Measurements from ENCODE around the gene TNS2.

Gene TNS2

DNA sequence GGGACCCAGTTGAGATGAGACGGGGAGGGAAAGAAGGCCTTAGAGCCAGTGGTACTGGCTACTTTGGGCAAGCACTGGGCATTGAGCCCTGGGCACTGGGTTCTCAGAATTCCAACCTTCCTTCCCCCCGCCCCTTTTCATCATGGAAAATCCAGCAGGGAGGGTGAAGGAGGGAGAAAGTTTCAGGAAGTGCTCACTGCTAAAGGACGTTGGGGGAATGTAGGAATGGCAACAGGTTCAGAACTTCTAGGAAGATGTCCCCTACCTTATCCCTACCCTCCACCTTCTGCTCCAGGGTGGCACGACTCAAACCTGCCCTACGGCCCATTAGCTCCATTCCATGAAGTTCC, 4.2 kb upstream of the TNS2 start:
- Histone ChIP-seq H3K4me3 (ENCODE audit: low read depth, low read length) (no peak overlapping the region), H3K4me1 (ENCODE audit: control insufficient read depth, insufficient read depth, low read length) (peaks cover 29% of the 10 kb centered on the region), H3K36me3 (ENCODE audit: control insufficient read depth in 2 of 2, insufficient read depth in 1 of 2, low read length in 2 of 2) (peaks cover 0 to 13% of the 10 kb centered on the region in 2 experiments; a peak in 1 of 3 replicates), H3K9me3 (ENCODE audit: control insufficient read depth, insufficient read depth, low read depth, low read length) (no peaks in the 10 kb centered on the region), H3K27ac (ENCODE audit: extremely low read depth, low read depth, low read length) (no peak overlapping the region)
- TF ChIP-seq ZNF837 (tag by site-specific recombination; IDR thresholded peaks at IDR 0.05) (no peak), BCL11B (tag by site-specific recombination; IDR thresholded peaks at IDR 0.05; ENCODE audit: low read depth) (no peak), ZNF624 (tag by site-specific recombination; IDR thresholded peaks at IDR 0.05) (no peak), ZNF280D (tag by site-specific recombination; IDR thresholded peaks at IDR 0.05) (no peak), SCRT2 (tag by site-specific recombination; IDR thresholded peaks at IDR 0.05) (peak; percentile 75), IKZF3 (tag by site-specific recombination; IDR thresholded peaks at IDR 0.05) (0 out of 2 replicates have a peak, but pooled peaks have one; percentile 13), SCRT1 (tag by site-specific recombination; IDR thresholded peaks at IDR 0.05; ENCODE audit: borderline replicate concordance) (peak; percentile 39; the same call in 1 of the 2 replicates)
- ChIA-PET CTCF (interaction anchor here (0.7 to 1.9 kb wide), 3 partner anchors 10 to 161 kb away, joined by 3 to 5 read pairs (median 4); no protein-coding TSS in a partner anchor), POLR2A (interaction anchor here (1.0 to 1.3 kb wide), 2 partner anchors 9 to 34 kb away, joined by 3 to 4 read pairs; partner anchors contain the start of gene SPRYD3)

DNA sequence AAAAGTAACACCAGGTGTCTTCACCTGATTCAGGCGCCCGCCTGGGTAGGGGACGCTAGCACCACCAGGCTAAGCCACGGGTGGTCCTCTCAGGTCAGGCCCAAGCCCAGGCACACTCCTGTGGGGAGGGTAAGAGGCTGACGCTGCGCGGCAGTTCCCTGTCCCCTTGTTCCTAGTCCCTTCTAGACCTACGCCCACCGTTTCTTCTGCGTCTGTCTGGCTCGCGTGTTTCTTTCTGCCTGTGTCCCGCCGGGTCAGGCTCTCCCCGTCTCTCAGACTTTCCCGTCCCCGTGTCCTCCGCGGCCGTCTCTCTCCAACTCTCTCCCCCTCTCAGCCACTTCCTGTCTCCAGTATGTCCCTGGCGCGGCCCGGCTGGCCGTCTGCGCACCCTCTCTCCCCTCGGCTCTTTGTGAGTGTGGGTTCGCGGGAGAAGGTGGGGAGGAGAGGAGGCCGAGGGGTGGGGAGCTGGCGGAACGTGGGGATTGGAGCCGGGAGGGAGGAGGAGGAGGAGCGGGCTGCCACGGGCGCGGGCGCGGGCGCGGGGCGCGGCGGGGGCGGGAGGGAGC, 3.1 kb upstream of the TNS2 start:
- ChIA-PET POLR2A (interaction anchor here (0.7 to 1.6 kb wide), 7 partner anchors 8 to 101 kb away, joined by 3 to 4 read pairs (median 4); partner anchors contain the start of gene SPRYD3), CTCF (interaction anchor here (0.6 to 2.4 kb wide), 10 partner anchors 8 to 783 kb away, joined by 3 to 16 read pairs (median 4); no protein-coding TSS in a partner anchor)
- H3K27ac ChIP-seq (ENCODE audit: extremely low read depth, low read depth, low read length): peak overlapping the region; percentile 84
- peak overlapping the region; percentile 65 for H3K4me3 ChIP-seq (ENCODE audit: low read depth, low read length)
- H3K36me3 ChIP-seq (ENCODE audit: control insufficient read depth in 2 of 2, insufficient read depth in 1 of 2, low read length in 2 of 2): peaks cover 0 to 9% of the 10 kb centered on the region in 2 experiments; a peak in 1 of 3 replicates
- H3K4me1 ChIP-seq (ENCODE audit: control insufficient read depth, insufficient read depth, low read length): peaks cover 29% of the 10 kb centered on the region
- no peaks in the 10 kb centered on the region for H3K9me3 ChIP-seq (ENCODE audit: control insufficient read depth, insufficient read depth, low read depth, low read length)
- TF ChIP-seq ZNF501 (tag by site-specific recombination; IDR thresholded peaks at IDR 0.05) (peak; percentile 62), ZNF37A (tag by site-specific recombination; IDR thresholded peaks at IDR 0.05) (no peak), KLF9 (tag by site-specific recombination; IDR thresholded peaks at IDR 0.05; ENCODE audit: low read depth) (0 out of 2 replicates have a peak, but pooled peaks have one; percentile 34), ZNF10 (tag by site-specific recombination; IDR thresholded peaks at IDR 0.05) (peak; percentile 83; the same call in 1 of the 2 replicates), ZBTB11 (tag by site-specific recombination; conservative IDR thresholded peaks at IDR 0.05; ENCODE audit: low read depth) (peak; percentile 86), SP2 (tag by site-specific recombination; IDR thresholded peaks at IDR 0.05) (peak; percentile 63), ZNF530 (tag by site-specific recombination; IDR thresholded peaks at IDR 0.05; ENCODE audit: low read depth) (no peak), SETDB1 (IDR thresholded peaks at IDR 0.05; ENCODE audit: insufficient read length, low read length) (no peak), ZNF629 (tag by site-specific recombination; IDR thresholded peaks at IDR 0.05) (peak; percentile 57; the same call in 1 of the 2 replicates), ZNF391 (tag by site-specific recombination; IDR thresholded peaks at IDR 0.05; ENCODE audit: borderline replicate concordance, low read depth) (peak; percentile 73; the same call in 1 of the 2 replicates), ZNF792 (tag by site-specific recombination; IDR thresholded peaks at IDR 0.05) (no peak), ZNF660 (tag by site-specific recombination; IDR thresholded peaks at IDR 0.05) (no peak), ZNF571 (tag by site-specific recombination; IDR thresholded peaks at IDR 0.05) (no peak), ZNF266 (tag by site-specific recombination; IDR thresholded peaks at IDR 0.05; ENCODE audit: low read depth) (no peak), REPIN1 (tag by site-specific recombination; IDR thresholded peaks at IDR 0.05; ENCODE audit: low read depth) (no peak), KLF7 (tag by site-specific recombination; IDR thresholded peaks at IDR 0.05; ENCODE audit: borderline replicate concordance) (peak; percentile 81), ZNF324 (tag by site-specific recombination; IDR thresholded peaks at IDR 0.05) (peak; percentile 47; the same call in 1 of the 2 replicates), ZNF248 (tag by site-specific recombination; IDR thresholded peaks at IDR 0.05) (no peak), ZNF24 (tag by site-specific recombination; IDR thresholded peaks at IDR 0.05) (peak; percentile 70), KLF1 (tag by site-specific recombination; IDR thresholded peaks at IDR 0.05) (peak; percentile 55)
- TF ChIP-seq, protein P1, sequence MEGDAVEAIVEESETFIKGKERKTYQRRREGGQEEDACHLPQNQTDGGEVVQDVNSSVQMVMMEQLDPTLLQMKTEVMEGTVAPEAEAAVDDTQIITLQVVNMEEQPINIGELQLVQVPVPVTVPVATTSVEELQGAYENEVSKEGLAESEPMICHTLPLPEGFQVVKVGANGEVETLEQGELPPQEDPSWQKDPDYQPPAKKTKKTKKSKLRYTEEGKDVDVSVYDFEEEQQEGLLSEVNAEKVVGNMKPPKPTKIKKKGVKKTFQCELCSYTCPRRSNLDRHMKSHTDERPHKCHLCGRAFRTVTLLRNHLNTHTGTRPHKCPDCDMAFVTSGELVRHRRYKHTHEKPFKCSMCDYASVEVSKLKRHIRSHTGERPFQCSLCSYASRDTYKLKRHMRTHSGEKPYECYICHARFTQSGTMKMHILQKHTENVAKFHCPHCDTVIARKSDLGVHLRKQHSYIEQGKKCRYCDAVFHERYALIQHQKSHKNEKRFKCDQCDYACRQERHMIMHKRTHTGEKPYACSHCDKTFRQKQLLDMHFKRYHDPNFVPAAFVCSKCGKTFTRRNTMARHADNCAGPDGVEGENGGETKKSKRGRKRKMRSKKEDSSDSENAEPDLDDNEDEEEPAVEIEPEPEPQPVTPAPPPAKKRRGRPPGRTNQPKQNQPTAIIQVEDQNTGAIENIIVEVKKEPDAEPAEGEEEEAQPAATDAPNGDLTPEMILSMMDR (tag by site-specific recombination; IDR thresholded peaks at IDR 0.05): peak; percentile 22; the same call in 1 of the 2 replicates
